Right lobe of liver (tissue), 4 donors: Measurements from ENCODE around the gene CHADL.

ENCODE experiments used
- CTCF ChIP-seq, 4 donors: fragments of 200-600 bp in 3 of 4; fragments of 450-650 bp in 1 of 4; IDR thresholded peaks; one replicate each; pipeline versions ENCODE4 v1.5.1 to v1.8.0; 2016 to 2022; ENCODE audit warnings: antibody characterized with exemption in 4 of 4, mild to moderate bottlenecking in 2 of 4
- POLR2A ChIP-seq: fragments of 450-650 bp; IDR thresholded peaks from one replicate; pipeline ENCODE4 v1.6.1; 2017; ENCODE audit warnings: antibody characterized with exemption, mild to moderate bottlenecking
- donor health status: DM: no; HTN: no; CAD: no.
- donor health status: DM: no; HTN: no; CAD: no.
- donor health status: DM: no; HTN: yes; CAD: no.

- no peak for TF ChIP-seq CTCF (IDR thresholded peaks at IDR 0.05)
- TF ChIP-seq POLR2A = no peak
Observed at GRCh38 chr22:41193829-41194228, 46.9 kb downstream of the CHADL start.
